ENCODE results near the gene MKX.
A peak's percentile ranks its signal among the peaks of the same experiment; 100 is the strongest.

The MKX gene

GRCh38 chr10:27745732-27746396 is at the start of gene MKX:
Gene MKX, minus strand, starts transcription at chr10:27745819. Its CDS starts 2,404 bp downstream, at chr10:27743415.
- DNase-seq: peak in 1 of 2 donors; percentile 29

GRCh38 chr10:27794157-27794556 is 48.5 kb upstream of the MKX start:
- DNase-seq: no peak

GRCh38 chr10:27792216-27792615 is 46.6 kb upstream of the MKX start:
- DNase-seq: no peak

GRCh38 chr10:27784272-27784671 is 38.7 kb upstream of the MKX start:
- DNase-seq: no peak

GRCh38 chr10:27783660-27784059 is 38.0 kb upstream of the MKX start:
- peak; percentile 24 to 38 for DNase-seq

- no peak for DNase-seq
These were observed 33.9 kb upstream of the MKX start for GRCh38 chr10:27779462-27780015.

- DNase-seq: no peak
These were observed 29.2 kb upstream of the MKX start for GRCh38 chr10:27774831-27775230.

GRCh38 chr10:27771231-27771630 is 25.6 kb upstream of the MKX start:
- DNase-seq: no peak

- no peak for DNase-seq
These were observed 24.6 kb upstream of the MKX start for GRCh38 chr10:27770181-27770580.

GRCh38 chr10:27760867-27761266 is 15.2 kb upstream of the MKX start:
- DNase-seq: no peak

- no peak for DNase-seq
These were observed 14.1 kb upstream of the MKX start for GRCh38 chr10:27759483-27760272.

- no peak for DNase-seq
These were observed 7.1 kb upstream of the MKX start for GRCh38 chr10:27752673-27753237.

- no peak for DNase-seq
These were observed 3.0 kb upstream of the MKX start for GRCh38 chr10:27748601-27749000.

GRCh38 chr10:27747096-27747451 is 1.5 kb upstream of the MKX start:
- DNase-seq: peak in 1 of 2 donors; percentile 8

GRCh38 chr10:27746397-27747095 is 927 bp upstream of the MKX start:
- DNase-seq: no peak

GRCh38 chr10:27744802-27745731 is 552 bp downstream of the MKX start:
- no peak for DNase-seq

- peak in 1 of 2 donors; percentile 14 for DNase-seq
These were observed 1.5 kb downstream of the MKX start for GRCh38 chr10:27743877-27744801.

GRCh38 chr10:27743012-27743876 is 2.4 kb downstream of the MKX start:
- DNase-seq: peak in 1 of 2 donors; percentile 14

GRCh38 chr10:27742195-27743011 is 3.2 kb downstream of the MKX start:
- peak; percentile 75 to 76 for DNase-seq
